Common myeloid progenitor, CD34-positive (primary cell): ENCODE measurements around the gene F8.

Experiments used
- CTCF ChIA-PET: fragments of 350-600 bp; sonication (Branson Sonifier 250); formaldehyde crosslinking; loops from one replicate; lab custom pipeline; 2021; ENCODE audit warnings: antibody characterized with exemption; lab: Charles Lee
- POLR2A ChIA-PET: fragments of 350-600 bp; sonication (Branson Sonifier 250); formaldehyde crosslinking; loops from one replicate; lab custom pipeline; 2021; ENCODE audit warnings: antibody characterized with exemption; lab: Charles Lee
- DNase-seq, 3 donors: peaks; one replicate each; pipeline versions ENCODE4 v3.0.0 to v3.0.0-alpha.2; 2013
- H3K27ac ChIP-seq, 2 experiments: 1 replicate in 1 of 2; 2 replicates in 1 of 2; pipeline ENCODE4 v1.7.0; 2013; ENCODE audit warnings: inconsistent platforms in 2 of 2, low read length in 2 of 2, mild to moderate bottlenecking in 2 of 2, low read depth in 1 of 2, moderate library complexity in 1 of 2; ENCODE audit not compliant: severe bottlenecking in 2 of 2, insufficient read depth in 1 of 2, poor library complexity in 1 of 2
- H3K27me3 ChIP-seq, 5 experiments: replicated peaks in 2 of 5; 1 replicate in 3 of 5; 2 replicates in 2 of 5; pipeline versions ENCODE4 v1.6.1 to v1.7.0; 2013; ENCODE audit warnings: low read length in 4 of 5, mild to moderate bottlenecking in 2 of 5, moderate library complexity in 2 of 5, inconsistent platforms in 1 of 5; ENCODE audit not compliant: insufficient read depth in 5 of 5, control insufficient read depth in 4 of 5
- H3K36me3 ChIP-seq, 4 experiments: 1 replicate in 2 of 4; 2 replicates in 2 of 4; pipeline versions ENCODE4 v1.6.1 to v1.7.0; 2013; ENCODE audit warnings: low read length in 3 of 4, control low read depth in 1 of 4, mild to moderate bottlenecking in 1 of 4; ENCODE audit not compliant: control insufficient read depth in 4 of 4, insufficient read depth in 4 of 4
- H3K4me1 ChIP-seq, 4 experiments: 1 replicate in 3 of 4; 2 replicates in 1 of 4; pipeline versions ENCODE4 v1.6.1 to v1.7.1; 2013; ENCODE audit warnings: low read length in 3 of 4, mild to moderate bottlenecking in 3 of 4, control low read depth in 1 of 4, inconsistent platforms in 1 of 4, moderate library complexity in 1 of 4; ENCODE audit not compliant: control insufficient read depth in 4 of 4, insufficient read depth in 4 of 4; ENCODE audit errors: control extremely low read depth in 1 of 4
- H3K4me3 ChIP-seq, 7 experiments: 1 replicate in 4 of 7; 2 replicates in 3 of 7; pipeline versions ENCODE4 v1.5.1 to v1.7.0; 2013; ENCODE audit warnings: mild to moderate bottlenecking in 7 of 7, low read length in 6 of 7, moderate library complexity in 6 of 7, inconsistent platforms in 2 of 7, low read depth in 2 of 7, control low read depth in 1 of 7; ENCODE audit not compliant: insufficient read depth in 4 of 7, control insufficient read depth in 1 of 7; ENCODE audit errors: extremely low read depth in 1 of 7
- H3K9me3 ChIP-seq, 5 experiments: 1 replicate in 4 of 5; 2 replicates in 1 of 5; pipeline versions ENCODE4 v1.6.1 to v1.7.1; 2013; ENCODE audit warnings: low read length in 4 of 5, mild to moderate bottlenecking in 2 of 5, inconsistent platforms in 1 of 5, low read depth in 1 of 5, moderate library complexity in 1 of 5; ENCODE audit not compliant: control insufficient read depth in 4 of 5, insufficient read depth in 2 of 5; ENCODE audit errors: control extremely low read depth in 1 of 5
- WGBS: methylation state at CpG from one replicate; pipeline ENCODE4 v1.1.5; 2013; ENCODE audit not compliant: insufficient coverage; 5-methylcytosine and 5-hydroxymethylcytosine counted together

The F8 gene

DNA sequence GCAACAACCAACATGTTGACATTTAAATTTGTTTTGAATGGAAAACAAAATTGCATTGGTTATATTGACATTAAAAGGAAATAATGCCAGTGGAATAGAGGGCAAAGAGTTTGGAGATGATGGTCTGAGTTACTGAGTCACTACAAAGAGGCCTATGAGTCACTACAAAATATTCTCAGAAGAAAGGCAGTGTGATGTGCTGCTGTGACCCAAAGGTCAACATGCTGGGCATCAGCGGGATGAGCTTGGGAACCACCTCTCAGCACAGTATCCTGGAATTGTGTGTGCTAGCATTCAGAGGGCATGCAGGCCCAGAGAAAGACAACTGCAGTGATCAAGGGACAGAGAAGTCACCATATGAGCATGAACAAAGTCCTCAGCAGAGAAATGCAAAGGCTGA is 45.6 kb upstream of the F8 start:
- no peak for DNase-seq
- CTCF ChIA-PET: no interaction called here
- Histone ChIP-seq H3K4me1 (peaks cover 8 to 18% (median 12%) of the 10 kb centered on the region in 4 experiments), H3K27ac (no peak overlapping the region), H3K36me3 (peaks cover 0 to 3% (median under 1%) of the 10 kb centered on the region in 4 experiments), H3K4me3 (no peak overlapping the region), H3K9me3 (no peaks in the 10 kb centered on the region), H3K27me3 (no peaks in the 10 kb centered on the region)
- POLR2A ChIA-PET: no interaction called here
- 63% methylated on average over 1 of the region's 1 CpG for WGBS

DNA sequence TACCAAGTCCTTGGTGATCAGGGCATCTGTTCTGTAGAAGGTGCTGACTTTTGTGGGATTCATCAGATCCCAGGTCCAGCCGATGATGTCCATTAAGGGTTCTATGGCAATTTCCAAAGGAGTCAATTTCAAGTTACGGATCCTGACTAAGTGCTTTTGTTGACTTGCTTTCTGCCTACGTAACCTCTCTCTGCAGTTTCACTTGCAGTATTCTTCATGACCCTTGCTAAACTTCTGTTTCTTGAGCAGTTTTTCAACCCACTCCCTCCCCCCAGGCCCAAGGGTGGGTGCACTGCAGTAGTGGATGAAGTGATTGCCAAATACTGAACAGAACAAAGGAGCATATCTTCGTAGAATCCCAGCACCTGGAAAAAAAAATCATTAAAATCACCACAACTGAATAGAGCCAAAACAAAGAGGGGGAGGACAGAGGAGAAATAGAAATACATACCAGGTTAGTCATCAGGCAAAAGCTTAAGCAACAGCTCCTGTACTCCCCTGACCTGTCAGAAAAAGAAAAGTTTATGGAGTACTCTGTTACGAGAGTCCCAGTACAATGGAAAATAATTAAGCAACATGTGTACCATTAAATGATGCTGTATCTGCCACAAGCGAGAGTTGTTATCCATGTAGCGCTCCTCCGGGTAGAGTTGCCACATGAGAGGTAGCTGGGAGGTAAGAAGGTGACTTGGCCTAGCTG is 42.7 kb upstream of the F8 start:
- Histone ChIP-seq H3K27ac (no peak overlapping the region), H3K36me3 (peaks cover 2 to 3% (median 3%) of the 10 kb centered on the region in 4 experiments), H3K4me1 (peaks cover 0 to 8% (median 7%) of the 10 kb centered on the region in 4 experiments), H3K27me3 (no peaks in the 10 kb centered on the region), H3K4me3 (no peak overlapping the region), H3K9me3 (no peaks in the 10 kb centered on the region)
- no peak for DNase-seq
- ChIA-PET POLR2A (no interaction called here), CTCF (no interaction called here)
- 90% methylated on average over 7 of the region's 8 CpGs for WGBS

DNA sequence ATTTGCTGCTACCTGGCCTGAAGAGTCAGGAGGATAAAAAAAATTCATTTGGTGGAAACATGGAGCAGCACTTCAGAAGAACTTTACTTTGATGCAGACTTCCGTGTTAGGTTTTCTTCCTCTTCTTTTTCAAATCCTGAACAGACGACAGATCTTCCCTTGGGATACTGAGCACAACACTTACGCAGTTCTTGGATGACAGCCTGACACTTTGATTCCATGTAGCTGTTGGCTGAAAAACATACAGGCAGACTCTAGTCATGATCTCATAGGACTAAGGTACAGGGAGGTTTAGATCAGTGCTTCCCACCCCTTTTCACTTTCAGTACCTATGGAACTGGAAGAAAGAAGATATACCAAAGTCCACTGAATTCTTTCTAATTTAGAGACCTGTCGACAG is 39.2 kb upstream of the F8 start:
- 86% methylated on average over 3 of the region's 4 CpGs for WGBS
- peaks cover 2 to 7% (median 3%) of the 10 kb centered on the region in 4 experiments for H3K36me3 ChIP-seq
- H3K27ac ChIP-seq: no peak overlapping the region
- no peak overlapping the region for H3K4me3 ChIP-seq
- ChIA-PET CTCF (interaction anchor here (1.9 kb wide), 1 partner anchor 77 kb away, joined by 6 read pairs; no protein-coding TSS in a partner anchor), POLR2A (no interaction called here)
- no peak for DNase-seq
- H3K4me1 ChIP-seq: peaks cover 0 to 6% (median 2%) of the 10 kb centered on the region in 4 experiments
- no peaks in the 10 kb centered on the region for H3K9me3 ChIP-seq
- no peaks in the 10 kb centered on the region for H3K27me3 ChIP-seq

DNA sequence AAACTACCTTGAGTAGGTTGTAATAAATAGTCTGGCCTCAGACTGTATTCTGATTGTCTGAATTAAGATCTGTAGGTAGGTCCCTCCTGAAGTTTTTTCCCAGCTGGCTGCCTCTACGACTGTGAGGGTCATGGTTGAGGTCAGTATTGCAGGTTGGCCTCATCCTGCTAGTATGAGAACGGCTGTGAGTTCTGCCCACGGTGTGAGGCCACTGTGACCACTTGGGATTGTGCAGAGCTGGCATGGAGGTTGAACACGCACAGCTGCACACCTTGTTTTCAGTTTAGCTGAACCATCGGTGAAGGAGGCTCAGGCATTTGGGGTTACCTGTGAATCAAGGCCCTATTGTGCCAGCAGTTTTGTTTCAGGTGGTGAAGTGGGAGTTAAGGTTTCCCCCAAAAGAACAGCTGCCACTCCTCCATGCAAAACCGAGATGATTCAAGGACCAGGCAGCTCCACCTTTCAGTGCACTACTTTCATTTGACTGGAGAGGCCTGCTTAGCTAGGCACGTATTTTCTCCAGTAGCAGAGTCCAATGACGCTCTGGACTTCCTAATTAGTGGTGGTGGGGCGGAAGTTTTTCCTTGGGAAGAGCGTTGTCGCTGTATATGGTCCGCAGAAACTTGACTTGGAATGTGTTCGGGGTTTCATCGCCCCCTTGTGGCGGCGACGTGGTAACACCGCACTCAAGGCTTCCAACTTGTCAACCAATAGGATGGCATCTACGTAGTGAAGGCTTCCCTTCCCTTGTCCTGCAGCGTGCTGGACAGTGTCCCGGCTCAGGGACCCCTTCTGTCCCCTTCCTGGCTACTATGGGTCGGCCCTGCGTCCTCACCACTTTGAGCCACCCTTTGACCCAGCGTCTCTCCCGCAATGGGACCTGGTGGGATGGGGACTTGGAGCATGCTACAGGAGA is 34.6 kb upstream of the F8 start:
- H3K9me3 ChIP-seq: no peaks in the 10 kb centered on the region
- WGBS: 24% methylated on average over 23 of the region's 25 CpGs
- H3K4me1 ChIP-seq: peaks cover 0 to 6% (median 2%) of the 10 kb centered on the region in 4 experiments
- no peak overlapping the region for H3K27ac ChIP-seq
- DNase-seq: peak; percentile 48 to 69 (median 58)
- no peaks in the 10 kb centered on the region for H3K27me3 ChIP-seq
- peak overlapping the region in 5 of 7 experiments; percentile 30 to 72 (median 50) for H3K4me3 ChIP-seq
- H3K36me3 ChIP-seq: peaks cover 3 to 7% (median 4%) of the 10 kb centered on the region in 4 experiments
- ChIA-PET CTCF (interaction anchor here (0.8 to 2.8 kb wide), 8 partner anchors 30 to 145 kb away, joined by 3 to 14 read pairs (median 4); partner anchors contain the start of gene FUNDC2), POLR2A (no interaction called here)

DNA sequence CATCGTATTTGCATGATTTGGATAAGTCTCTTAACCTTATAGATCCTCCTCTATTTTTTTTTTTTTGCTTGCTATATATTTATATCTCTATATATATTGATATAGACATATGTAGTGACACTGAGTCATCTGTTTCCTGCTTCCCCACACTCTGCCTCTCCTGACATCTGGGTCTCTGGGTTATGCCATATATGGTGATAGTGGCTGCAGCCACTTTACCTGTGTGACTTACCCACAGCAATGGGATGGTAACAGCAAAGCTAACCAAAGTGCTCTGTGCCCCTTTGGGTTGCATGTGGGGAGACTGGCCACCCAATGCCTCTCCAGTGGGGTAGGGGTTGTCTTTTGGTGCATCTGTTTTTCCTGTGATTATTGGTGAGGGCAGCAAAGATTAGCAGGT is 33.9 kb upstream of the F8 start:
- Histone ChIP-seq H3K36me3 (peaks cover 0 to 6% (median 4%) of the 10 kb centered on the region in 4 experiments), H3K4me1 (peaks cover 0 to 6% (median 2%) of the 10 kb centered on the region in 4 experiments), H3K27ac (no peak overlapping the region), H3K27me3 (no peaks in the 10 kb centered on the region), H3K4me3 (no peak overlapping the region), H3K9me3 (no peaks in the 10 kb centered on the region)
- no peak for DNase-seq
- WGBS: no CpG with 5 or more reads among the region's 1 CpG
- POLR2A ChIA-PET: no interaction called here
- CTCF ChIA-PET: interaction anchor here (0.8 to 2.8 kb wide), 8 partner anchors 29 to 144 kb away, joined by 3 to 14 read pairs (median 4); partner anchors contain the start of gene FUNDC2

DNA sequence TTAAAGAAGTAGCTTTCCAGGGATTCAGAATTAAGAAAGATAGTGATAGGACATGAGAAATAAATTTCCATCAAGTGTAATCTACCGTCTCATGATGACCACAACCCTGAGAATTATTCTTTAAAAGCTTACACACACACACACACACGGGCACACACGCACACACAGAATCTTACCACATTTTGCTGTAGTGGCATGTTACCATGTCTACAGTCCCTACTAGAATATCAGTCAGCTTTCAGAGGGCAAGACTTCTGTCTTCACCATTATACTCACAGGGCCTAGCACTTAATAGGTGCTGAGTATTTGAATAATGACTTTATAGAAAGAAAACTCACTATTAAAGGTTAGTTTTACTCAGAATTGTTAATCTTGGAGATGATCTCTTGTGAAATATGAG is 33.0 kb upstream of the F8 start:
- H3K36me3 ChIP-seq: peaks cover 0 to 6% (median 4%) of the 10 kb centered on the region in 4 experiments
- H3K4me3 ChIP-seq: no peak overlapping the region
- ChIA-PET CTCF (interaction anchor here (0.6 to 1.6 kb wide), 3 partner anchors 11 to 71 kb away, joined by 3 to 4 read pairs (median 3); no protein-coding TSS in a partner anchor), POLR2A (no interaction called here)
- peak in 2 of 3 donors; percentile 28 to 34 for DNase-seq
- H3K27ac ChIP-seq: no peak overlapping the region
- WGBS: 95% methylated on average over 2 of the region's 3 CpGs
- H3K27me3 ChIP-seq: no peaks in the 10 kb centered on the region
- H3K9me3 ChIP-seq: no peaks in the 10 kb centered on the region
- H3K4me1 ChIP-seq: peaks cover 0 to 11% (median 2%) of the 10 kb centered on the region in 4 experiments
